ENCODE results near the gene PRICKLE3.

Gene PRICKLE3

DNA sequence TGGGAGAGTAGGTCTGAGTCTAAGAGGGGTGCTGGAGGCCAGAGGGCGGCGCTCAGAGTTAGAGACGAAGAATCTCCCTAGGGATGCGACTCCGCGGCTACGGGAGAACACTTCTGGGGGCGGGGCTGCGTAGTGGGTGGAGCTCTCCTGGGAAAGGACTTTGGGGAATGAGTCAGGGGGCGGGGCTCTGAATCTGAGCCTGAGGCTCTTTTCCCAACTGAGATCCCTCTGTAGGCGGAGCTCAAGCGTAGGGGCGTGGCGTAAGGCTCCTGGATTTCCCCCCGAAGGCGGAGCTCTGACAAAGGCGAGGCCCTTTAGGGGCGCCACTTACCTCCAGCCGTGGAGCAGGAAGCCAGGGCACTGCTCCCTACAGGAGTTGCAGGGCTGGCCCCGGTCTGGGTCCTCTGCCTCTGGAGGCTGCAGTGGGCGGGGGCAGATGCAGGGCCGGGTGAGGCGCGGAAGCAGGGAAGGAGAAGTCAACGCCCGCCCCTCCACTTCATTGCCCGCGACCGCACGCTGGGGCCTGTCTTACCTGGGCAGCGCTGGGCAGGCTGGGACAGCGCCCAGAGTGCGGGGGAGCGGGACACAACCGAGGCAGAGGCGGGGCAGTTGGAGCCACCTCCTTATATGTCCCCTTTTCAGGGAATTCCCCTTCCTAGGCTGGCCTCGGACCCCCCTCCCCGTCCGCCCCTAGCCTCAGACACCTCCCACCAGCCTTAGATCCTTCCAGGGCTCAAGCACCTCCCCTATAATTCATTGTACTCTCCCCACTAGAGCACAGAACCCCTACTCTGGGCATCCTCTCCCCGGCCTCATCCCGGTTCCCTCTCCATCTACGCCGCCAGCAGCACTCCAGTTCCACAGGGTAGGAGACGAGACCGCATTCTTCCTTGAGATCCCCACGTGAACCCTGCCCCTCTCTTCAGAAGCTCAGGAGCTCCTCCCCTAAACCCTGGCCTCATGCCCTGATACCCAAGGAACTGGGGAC lies 1.6 kb downstream of the PRICKLE3 start:
- TF ChIP-seq, protein P1, sequence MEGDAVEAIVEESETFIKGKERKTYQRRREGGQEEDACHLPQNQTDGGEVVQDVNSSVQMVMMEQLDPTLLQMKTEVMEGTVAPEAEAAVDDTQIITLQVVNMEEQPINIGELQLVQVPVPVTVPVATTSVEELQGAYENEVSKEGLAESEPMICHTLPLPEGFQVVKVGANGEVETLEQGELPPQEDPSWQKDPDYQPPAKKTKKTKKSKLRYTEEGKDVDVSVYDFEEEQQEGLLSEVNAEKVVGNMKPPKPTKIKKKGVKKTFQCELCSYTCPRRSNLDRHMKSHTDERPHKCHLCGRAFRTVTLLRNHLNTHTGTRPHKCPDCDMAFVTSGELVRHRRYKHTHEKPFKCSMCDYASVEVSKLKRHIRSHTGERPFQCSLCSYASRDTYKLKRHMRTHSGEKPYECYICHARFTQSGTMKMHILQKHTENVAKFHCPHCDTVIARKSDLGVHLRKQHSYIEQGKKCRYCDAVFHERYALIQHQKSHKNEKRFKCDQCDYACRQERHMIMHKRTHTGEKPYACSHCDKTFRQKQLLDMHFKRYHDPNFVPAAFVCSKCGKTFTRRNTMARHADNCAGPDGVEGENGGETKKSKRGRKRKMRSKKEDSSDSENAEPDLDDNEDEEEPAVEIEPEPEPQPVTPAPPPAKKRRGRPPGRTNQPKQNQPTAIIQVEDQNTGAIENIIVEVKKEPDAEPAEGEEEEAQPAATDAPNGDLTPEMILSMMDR (IDR thresholded peaks at IDR 0.05), result no peak
- peak; percentile 92 for DNase-seq (ENCODE audit: low spot score)
- Histone ChIP-seq H3K4me3 (peak overlapping the region; percentile 79), H3K27ac (peak overlapping the region; percentile 82 to 92)

DNA sequence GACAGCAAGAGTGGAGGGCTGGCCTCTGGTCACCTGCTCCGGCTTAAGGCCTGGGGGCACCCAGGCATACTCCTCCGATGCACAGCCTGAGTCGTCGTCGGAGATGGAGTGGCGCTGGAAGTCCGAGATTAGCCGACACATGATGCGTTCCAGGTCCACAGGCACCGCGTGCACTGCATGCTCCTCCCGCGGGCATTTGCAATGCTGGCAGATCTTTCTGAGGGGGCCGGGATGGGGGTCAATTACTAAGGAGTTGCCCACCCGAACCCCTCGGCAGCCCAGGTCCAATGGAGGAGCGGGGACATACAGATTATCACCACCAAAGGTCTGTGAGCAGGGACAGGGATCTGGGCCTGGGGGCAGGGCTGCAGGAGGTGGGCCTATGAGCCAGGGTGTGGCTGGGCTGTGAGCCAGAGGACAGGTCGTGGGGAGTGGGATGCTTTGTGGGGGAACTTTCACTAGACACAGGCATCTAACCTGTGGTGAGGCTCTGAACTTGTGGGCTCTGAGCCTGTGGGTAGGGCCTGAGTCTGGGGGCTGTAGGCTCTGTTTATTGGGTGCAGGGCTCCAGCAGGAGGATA lies 2.4 kb downstream of the PRICKLE3 start:
- DNase-seq (ENCODE audit: low spot score), result no peak
- Histone ChIP-seq H3K4me3 (peak overlapping the region; percentile 79), H3K27ac (peak overlapping the region; percentile 39 to 92)
- TF ChIP-seq, protein P1 (IDR thresholded peaks at IDR 0.05), result no peak

DNA sequence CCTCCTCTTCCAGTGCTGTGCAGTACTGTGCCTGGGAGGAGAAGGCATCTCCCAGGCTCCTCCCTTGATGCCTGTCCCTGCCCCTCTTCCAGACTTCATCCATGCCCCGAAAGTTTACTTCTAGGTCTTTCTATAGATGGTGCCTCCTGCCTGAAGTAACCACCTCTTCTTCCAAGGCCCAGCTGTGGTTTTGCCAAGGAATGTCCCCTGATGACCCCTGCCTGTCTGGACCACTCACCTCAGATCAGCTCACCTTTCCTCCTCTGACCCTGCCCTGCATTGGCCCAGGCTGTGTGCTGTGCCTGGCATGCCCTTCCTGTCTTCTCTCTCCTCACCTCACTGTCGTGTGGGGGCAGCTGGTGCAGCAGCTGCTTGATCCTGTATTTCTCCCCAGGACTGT lies 6.8 kb downstream of the PRICKLE3 start:
- H3K4me3 ChIP-seq, result no peak overlapping the region
- DNase-seq (ENCODE audit: low spot score), result no peak
- no peak overlapping the region for H3K27ac ChIP-seq
- TF ChIP-seq, protein P1 (IDR thresholded peaks at IDR 0.05), result no peak

DNA sequence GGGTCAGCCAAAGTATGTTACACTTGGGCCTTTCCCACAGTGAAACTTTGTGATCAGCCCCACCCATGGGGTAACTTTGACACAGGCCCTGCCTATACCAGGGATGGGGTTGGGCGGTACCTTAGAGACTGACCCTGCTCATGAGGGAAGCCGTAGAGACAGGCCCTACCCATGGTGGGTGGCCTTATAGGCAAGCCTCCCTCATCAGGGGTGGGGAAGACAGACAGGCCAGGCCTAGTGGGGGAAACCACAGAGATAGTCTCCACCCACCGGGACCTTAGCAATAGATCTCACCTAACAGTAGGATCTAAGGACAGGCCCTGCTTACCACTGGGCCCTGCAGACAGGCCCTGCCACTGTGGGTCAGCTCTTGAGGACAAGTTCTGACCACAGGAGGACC lies 7.6 kb downstream of the PRICKLE3 start:
- TF ChIP-seq, protein P1 (IDR thresholded peaks at IDR 0.05), result no peak
- no peak overlapping the region for H3K27ac ChIP-seq

DNA sequence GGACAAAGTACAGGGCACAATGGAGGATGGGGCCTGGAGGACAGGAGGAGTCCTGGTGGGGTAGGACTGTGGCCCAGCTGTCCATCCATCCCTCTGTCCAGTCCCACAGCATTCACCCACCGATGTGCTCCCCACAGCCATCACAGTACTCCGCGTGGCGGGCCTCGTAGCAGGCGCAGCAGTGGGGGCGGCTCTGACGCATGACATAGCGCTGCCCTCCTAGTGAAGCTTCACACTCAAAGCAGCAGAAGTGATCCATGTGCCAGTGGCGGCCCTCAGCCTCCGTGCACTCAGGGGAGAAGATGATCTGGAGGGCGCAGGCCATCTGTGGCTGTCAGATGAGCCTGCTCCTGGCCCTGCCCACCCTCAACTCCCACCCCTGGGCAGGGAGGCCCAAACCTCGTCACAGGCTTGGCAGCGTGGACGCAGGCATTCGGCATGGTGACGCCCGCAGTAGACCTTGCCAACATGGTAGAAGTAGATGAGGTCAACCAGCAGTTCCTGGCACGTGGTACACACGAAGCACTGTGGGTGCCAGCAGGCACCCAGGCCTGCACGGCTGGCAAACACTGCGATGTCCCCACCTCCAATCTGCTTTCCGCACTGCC lies 8.2 kb downstream of the PRICKLE3 start:
- no peak overlapping the region for H3K4me3 ChIP-seq
- DNase-seq (ENCODE audit: low spot score), result peak; percentile 69
- TF ChIP-seq, protein P1 (IDR thresholded peaks at IDR 0.05), result no peak
- no peak overlapping the region for H3K27ac ChIP-seq

More for the DNA sequence above, 7.6 kb downstream of the PRICKLE3 start:
- H3K4me3 ChIP-seq, result no peak overlapping the region
- DNase-seq (ENCODE audit: low spot score), result no peak

DNA sequence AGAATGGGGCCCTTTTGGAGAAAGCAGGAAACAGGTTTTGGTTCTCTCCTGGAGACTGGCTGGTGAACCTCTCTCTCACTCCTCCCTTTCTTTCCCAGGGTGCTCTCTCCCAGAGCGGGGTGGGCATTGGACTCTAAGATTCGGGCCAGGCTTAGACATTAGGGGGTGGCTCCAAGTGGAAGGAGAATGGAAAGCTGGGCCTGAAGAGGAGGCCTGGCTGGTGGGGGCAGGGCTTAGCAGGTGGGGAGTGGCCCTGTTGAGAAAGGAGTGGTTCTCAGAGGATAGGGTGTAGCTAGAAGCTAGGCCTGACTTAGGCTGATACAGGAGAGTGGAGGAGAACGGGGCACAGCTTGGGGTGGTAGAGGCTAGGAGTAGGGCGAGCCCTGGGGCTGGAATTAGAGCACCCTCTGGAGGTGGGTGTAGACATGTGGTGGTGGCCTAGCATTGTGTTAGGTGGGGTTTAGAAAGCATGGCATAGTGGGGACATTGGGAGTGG lies 8.8 kb downstream of the PRICKLE3 start:
- no peak for DNase-seq (ENCODE audit: low spot score)
- TF ChIP-seq, protein P1 (IDR thresholded peaks at IDR 0.05), result no peak

More for the DNA sequence above, 8.8 kb downstream of the PRICKLE3 start:
- peak overlapping the region; percentile 26 to 32 for H3K27ac ChIP-seq
- no peak overlapping the region for H3K4me3 ChIP-seq

Measured in coronary artery (tissue), 2 donors.